ENCODE data around the gene KCNIP2.

- TF ChIP-seq, protein P1, sequence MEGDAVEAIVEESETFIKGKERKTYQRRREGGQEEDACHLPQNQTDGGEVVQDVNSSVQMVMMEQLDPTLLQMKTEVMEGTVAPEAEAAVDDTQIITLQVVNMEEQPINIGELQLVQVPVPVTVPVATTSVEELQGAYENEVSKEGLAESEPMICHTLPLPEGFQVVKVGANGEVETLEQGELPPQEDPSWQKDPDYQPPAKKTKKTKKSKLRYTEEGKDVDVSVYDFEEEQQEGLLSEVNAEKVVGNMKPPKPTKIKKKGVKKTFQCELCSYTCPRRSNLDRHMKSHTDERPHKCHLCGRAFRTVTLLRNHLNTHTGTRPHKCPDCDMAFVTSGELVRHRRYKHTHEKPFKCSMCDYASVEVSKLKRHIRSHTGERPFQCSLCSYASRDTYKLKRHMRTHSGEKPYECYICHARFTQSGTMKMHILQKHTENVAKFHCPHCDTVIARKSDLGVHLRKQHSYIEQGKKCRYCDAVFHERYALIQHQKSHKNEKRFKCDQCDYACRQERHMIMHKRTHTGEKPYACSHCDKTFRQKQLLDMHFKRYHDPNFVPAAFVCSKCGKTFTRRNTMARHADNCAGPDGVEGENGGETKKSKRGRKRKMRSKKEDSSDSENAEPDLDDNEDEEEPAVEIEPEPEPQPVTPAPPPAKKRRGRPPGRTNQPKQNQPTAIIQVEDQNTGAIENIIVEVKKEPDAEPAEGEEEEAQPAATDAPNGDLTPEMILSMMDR (IDR thresholded peaks at IDR 0.05): no peak
- TF ChIP-seq POLR2A (IDR thresholded peaks at IDR 0.05): no peak
Observed at GRCh38 chr10:101858723-101859500, 15.3 kb upstream of the KCNIP2 start.

Data from right lobe of liver (tissue), 4 donors.